ENCODE results near the gene PADI2. TPM values are rescaled to one million over a fixed set of nuclear protein-coding genes. Genes with fewer than 3 reads are reported as not detected.

The PADI2 gene
- total and polyA plus RNA-seq, 3 donors from 2014 or later, result 0.99 to 3.2 (median 1.1) TPM

DNA sequence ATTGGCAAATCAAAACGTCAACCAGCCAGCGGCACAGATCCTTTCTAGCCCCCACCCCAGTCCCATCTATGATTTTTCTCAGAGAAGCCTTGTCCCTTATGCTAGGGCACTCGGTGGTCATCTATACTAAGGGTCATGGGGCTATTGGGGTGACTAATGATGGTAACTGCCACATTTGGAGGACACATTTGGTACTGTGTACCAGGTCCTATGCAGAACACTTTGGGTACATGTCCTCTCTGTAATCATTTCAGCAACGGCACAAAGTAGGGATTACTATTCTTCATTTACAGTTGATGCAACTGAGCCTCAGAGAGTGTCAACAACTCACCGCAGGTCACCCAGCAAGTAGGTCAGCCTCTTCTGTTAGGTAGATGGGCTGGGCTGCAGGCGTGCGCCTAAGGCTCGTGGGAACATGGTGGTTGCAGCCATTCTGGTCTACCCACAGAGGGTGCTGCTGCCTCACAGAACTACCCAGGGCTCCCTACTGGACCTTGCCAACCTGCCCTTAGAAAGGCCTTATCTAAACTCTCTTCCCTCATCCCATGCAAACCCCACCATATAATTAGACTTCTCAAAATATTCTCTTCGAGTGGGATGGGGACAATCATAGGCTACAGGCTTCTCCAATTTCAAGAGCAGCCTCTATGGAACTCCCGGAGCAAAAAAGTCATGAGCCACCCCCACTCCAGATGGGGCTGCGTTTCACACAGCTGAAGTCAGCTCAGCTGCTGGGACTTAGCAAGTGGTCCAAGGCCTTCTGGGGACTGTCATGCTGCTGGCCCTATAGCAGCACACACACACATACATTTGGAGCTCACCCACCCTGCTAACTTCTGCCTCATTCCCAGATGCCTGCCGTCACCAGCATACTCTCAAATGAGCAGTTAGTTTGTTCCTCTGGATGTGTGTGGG lies 59.6 kb downstream of the PADI2 start:
- TF ChIP-seq, protein P1, sequence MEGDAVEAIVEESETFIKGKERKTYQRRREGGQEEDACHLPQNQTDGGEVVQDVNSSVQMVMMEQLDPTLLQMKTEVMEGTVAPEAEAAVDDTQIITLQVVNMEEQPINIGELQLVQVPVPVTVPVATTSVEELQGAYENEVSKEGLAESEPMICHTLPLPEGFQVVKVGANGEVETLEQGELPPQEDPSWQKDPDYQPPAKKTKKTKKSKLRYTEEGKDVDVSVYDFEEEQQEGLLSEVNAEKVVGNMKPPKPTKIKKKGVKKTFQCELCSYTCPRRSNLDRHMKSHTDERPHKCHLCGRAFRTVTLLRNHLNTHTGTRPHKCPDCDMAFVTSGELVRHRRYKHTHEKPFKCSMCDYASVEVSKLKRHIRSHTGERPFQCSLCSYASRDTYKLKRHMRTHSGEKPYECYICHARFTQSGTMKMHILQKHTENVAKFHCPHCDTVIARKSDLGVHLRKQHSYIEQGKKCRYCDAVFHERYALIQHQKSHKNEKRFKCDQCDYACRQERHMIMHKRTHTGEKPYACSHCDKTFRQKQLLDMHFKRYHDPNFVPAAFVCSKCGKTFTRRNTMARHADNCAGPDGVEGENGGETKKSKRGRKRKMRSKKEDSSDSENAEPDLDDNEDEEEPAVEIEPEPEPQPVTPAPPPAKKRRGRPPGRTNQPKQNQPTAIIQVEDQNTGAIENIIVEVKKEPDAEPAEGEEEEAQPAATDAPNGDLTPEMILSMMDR (IDR thresholded peaks at IDR 0.05), result peak in 2 of 3 experiments; percentile 50 to 52
- TF ChIP-seq POLR2A (IDR thresholded peaks at IDR 0.05), result no peak
- no peaks in the 10 kb centered on the region for H3K27me3 ChIP-seq
- intact Hi-C loops (cut with DNase I; ENCODE audit: low total_unique reads), result loop anchor here (5.0 kb wide), 1 partner anchor 178 kb away; no protein-coding TSS in a partner anchor
- H3K4me3 ChIP-seq, result no peak overlapping the region
- H3K9me3 ChIP-seq, result no peaks in the 10 kb centered on the region
- WGBS, 2 donors, result 42 to 43% methylated on average over 11 to 12 of the region's 12 CpGs
- no peak overlapping the region for H3K27ac ChIP-seq
- DNase-seq, result peak; percentile 80
- H3K36me3 ChIP-seq (ENCODE audit: low read depth, missing control alignments), result no peaks in the 10 kb centered on the region
- no peaks in the 10 kb centered on the region for H3K4me1 ChIP-seq

DNA sequence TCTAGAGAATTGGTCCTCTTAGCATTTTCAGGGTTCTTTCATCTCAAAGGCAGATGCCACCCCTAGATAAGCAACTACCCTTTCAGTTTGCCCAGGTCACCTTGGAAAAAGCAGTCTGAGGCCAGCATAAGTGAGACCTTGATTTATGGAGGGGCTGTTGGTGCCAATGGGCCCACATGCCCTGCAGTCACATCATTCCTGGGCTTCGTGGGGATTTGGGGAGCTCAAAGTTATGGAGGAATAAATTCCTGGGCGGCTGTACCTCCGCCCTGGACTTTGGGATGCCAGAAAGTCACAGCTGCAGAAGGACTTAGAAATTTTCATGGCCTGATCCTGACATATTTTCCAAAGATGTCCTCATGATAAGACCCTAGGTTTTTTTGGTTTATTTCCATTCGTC lies 62.7 kb downstream of the PADI2 start:
- no peak overlapping the region for H3K27ac ChIP-seq
- no peak for DNase-seq
- no peaks in the 10 kb centered on the region for H3K36me3 ChIP-seq (ENCODE audit: low read depth, missing control alignments)
- TF ChIP-seq POLR2A (IDR thresholded peaks at IDR 0.05), result no peak
- TF ChIP-seq, protein P1 (IDR thresholded peaks at IDR 0.05), result no peak
- no peaks in the 10 kb centered on the region for H3K27me3 ChIP-seq
- peaks cover 11% of the 10 kb centered on the region for H3K4me1 ChIP-seq
- no peaks in the 10 kb centered on the region for H3K9me3 ChIP-seq
- H3K4me3 ChIP-seq, result no peak overlapping the region
- 79 to 83% methylated on average over 4 of the region's 4 CpGs for WGBS, 2 donors
- intact Hi-C loops (cut with DNase I; ENCODE audit: low total_unique reads), result no loop called here

DNA sequence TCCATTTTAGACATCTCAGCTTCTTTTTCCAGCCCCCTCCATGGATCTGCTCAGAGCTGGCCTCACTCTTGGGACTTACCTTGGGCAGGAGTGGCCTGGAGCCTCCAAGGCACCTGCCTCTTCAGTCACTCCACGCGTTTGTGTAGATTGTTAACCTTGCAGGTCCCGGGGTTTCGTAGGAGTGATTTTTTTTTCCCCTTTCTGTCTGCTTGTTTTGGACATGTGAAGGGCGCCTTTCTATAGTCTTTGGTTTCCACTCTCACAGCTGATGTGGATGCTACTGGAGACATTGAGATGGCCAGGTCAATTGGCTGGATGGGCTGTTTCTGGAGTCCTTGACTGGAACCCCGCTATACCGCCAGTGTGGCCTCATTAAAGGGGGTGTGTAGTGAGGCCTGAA lies 63.5 kb downstream of the PADI2 start:
- TF ChIP-seq POLR2A (IDR thresholded peaks at IDR 0.05), result no peak
- TF ChIP-seq, protein P1 (IDR thresholded peaks at IDR 0.05), result no peak
- Histone ChIP-seq H3K27me3 (no peaks in the 10 kb centered on the region), H3K36me3 (ENCODE audit: low read depth, missing control alignments) (no peaks in the 10 kb centered on the region), H3K27ac (no peak overlapping the region), H3K9me3 (no peaks in the 10 kb centered on the region), H3K4me1 (peaks cover 11% of the 10 kb centered on the region), H3K4me3 (no peak overlapping the region)
- DNase-seq, result no peak
- intact Hi-C loops (cut with DNase I; ENCODE audit: low total_unique reads), result no loop called here
- WGBS, 2 donors, result 91 to 93% methylated on average over 7 of the region's 7 CpGs

DNA sequence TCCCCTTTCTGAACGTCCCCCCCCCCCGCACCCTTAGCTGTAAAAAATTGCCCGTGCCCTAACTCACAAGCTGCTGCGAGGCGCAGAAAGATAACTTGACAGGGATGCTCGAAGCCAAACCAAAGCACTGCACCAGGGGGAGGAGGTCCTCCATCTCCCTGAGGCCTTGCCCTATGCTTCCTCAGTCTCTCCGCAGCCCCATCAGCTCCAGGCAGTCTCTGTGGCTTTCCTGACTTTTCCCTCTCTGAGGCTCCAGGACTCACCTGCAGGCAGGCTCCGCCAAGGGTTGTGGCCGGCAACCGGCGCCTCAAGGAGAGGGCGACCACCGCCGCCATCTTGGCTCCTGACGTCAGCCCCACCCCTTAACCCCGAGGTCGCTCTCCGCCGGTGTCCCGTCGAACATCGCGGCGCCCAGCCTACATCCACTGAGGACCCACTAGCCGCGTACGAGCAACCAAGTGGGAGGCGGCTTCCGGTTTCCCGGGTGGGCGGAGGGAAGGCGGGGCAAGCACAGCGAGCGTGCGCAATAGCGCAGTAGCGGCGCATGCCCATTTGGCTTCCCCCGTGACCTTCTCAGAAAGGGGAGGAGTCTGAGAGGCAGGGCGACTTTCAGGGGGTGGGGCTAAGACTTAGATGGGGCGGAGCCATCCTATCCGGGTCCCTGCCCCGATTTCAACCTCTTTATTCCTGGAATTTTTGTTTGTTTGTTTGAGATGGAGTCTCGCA lies 65.4 kb downstream of the PADI2 start, which contains the start of gene SDHB:
Gene SDHB (minus strand): TSS at position 348 of the 726 bp plus-strand sequence. CDS start 13 bp downstream, at position 335.
- Histone ChIP-seq H3K4me3 (peak within 1 kb of the TSS; percentile 71 to 96), H3K27ac (peak within 1 kb of the TSS; percentile 88 to 93), H3K27me3 (no peaks in the 10 kb centered on the region), H3K4me1 (peaks cover 11% of the 10 kb centered on the region), H3K9me3 (no peaks in the 10 kb centered on the region), H3K36me3 (ENCODE audit: low read depth, missing control alignments) (no peaks in the 10 kb centered on the region)
- TF ChIP-seq, protein P1 (IDR thresholded peaks at IDR 0.05), result no peak
- peak; percentile 90 for TF ChIP-seq POLR2A (IDR thresholded peaks at IDR 0.05)
- intact Hi-C loops (cut with DNase I; ENCODE audit: low total_unique reads), result no loop called here
- WGBS, 2 donors, result 0 to 2% methylated on average over 21 to 30 of the region's 44 CpGs
- peak; percentile 99 for DNase-seq
